HUES48 (cell line): ENCODE results near the gene DTNA.
"Not testable (repeated sequence)": the region's sequence is repeated elsewhere in the genome, so short reads cannot be mapped to it uniquely, and the experiment has no call there.

Experiments
- H3K27ac ChIP-seq: one replicate; pipeline ENCODE4 v1.7.0; 2013; ENCODE audit warnings: low read depth, low read length, inconsistent platforms
- H3K27me3 ChIP-seq: 2 replicates; pipeline ENCODE4 v1.6.1; 2013; ENCODE audit warnings: mild to moderate bottlenecking, low read length; ENCODE audit not compliant: control insufficient read depth, insufficient read depth
- H3K36me3 ChIP-seq: 2 replicates; pipeline ENCODE4 v1.6.1; 2013; ENCODE audit warnings: low read length; ENCODE audit not compliant: control insufficient read depth, insufficient read depth
- H3K4me1 ChIP-seq: 2 replicates; pipeline ENCODE4 v1.6.1; 2013; ENCODE audit warnings: mild to moderate bottlenecking, low read length; ENCODE audit not compliant: control insufficient read depth, insufficient read depth
- H3K4me3 ChIP-seq: 2 replicates; pipeline ENCODE4 v1.5.1; 2013; ENCODE audit warnings: mild to moderate bottlenecking, low read depth, low read length
- H3K9ac ChIP-seq: 2 replicates; pipeline ENCODE4 v1.6.1; 2013; ENCODE audit warnings: mild to moderate bottlenecking, low read depth, low read length, moderate library complexity
- H3K9me3 ChIP-seq: 2 replicates; pipeline ENCODE4 v1.6.1; 2013; ENCODE audit warnings: low read length; ENCODE audit not compliant: control insufficient read depth, insufficient read depth

DTNA gene

DNA sequence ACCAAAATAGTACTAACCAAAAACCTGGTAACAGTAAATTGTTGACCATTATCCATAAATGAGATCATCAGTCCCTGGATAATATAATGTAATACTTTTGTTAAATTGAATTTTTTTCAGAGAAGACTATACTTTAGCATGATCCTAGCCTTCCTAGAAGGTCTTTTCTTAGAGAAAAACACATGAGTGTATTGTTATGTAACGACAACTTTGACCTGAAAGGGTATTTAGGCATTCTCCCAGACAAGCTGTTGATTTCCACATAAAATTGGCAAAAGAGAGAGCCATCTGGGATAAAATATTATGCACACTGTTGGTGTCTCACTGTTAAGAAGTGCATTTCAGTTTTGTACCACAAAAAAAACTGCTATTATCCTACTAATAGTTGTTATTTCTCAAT, 211.1 kb downstream of the DTNA start:
- H3K36me3 ChIP-seq = no peaks in the 10 kb centered on the region
- no peaks in the 10 kb centered on the region for H3K9me3 ChIP-seq
- no peak overlapping the region for H3K27ac ChIP-seq
- H3K27me3 ChIP-seq = no peaks in the 10 kb centered on the region
- no peak overlapping the region for H3K9ac ChIP-seq
- H3K4me1 ChIP-seq = no peaks in the 10 kb centered on the region
- H3K4me3 ChIP-seq = no peak overlapping the region

DNA sequence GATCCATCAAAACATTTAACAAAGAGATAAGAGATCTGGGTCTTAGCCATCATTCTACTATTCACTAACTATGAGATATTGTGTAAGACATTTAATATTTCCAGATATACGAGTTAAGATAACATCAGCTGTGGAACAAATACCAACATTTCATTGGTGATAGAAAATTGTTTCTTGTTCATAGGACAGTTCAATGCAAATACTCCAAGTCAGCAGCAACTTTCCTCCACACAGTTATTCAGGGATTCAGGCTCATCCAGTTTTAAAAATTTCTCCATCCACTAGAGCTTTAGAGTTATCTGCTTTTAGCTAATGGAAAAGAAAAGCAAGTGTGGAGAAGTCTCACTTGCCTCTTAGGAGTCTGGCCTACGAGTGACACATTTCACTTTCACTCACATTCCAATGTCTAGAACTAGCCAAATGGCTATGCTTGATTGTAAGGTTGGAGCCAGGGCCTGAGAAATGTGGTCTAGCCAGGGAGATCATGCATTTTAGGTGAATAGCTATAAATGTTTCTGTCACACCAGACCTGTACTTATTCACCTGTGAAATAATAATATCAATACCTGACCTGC, 211.8 kb downstream of the DTNA start:
- Histone ChIP-seq H3K36me3 (no peaks in the 10 kb centered on the region), H3K27ac (no peak overlapping the region), H3K4me1 (no peaks in the 10 kb centered on the region), H3K9me3 (no peaks in the 10 kb centered on the region), H3K27me3 (no peaks in the 10 kb centered on the region), H3K9ac (no peak overlapping the region), H3K4me3 (no peak overlapping the region)

GRCh38 chr18:34922594-34922993, 212.5 kb downstream of the DTNA start:
- not testable (repeated sequence) for H3K4me1 ChIP-seq

DNA sequence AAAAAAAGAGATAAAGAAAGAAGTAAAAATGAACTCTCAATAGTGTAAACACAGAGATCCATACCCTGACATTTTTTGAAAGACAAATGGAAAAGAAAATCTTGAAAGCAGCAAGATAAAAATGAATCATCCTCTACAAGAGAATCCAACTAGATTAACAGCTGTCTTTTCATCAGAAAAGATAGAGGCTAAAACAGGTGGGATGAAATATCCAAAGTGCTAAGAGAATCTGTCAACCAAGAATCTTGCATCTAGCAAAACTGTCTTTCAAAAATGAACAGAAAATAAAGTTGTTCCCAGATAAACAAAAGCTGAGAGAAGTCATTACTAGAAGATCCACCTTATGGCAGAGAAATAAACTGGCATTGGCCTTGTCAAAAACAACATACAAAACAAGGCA, 213.8 kb downstream of the DTNA start:
- Histone ChIP-seq H3K9me3 (no peaks in the 10 kb centered on the region), H3K36me3 (no peaks in the 10 kb centered on the region), H3K9ac (no peak overlapping the region), H3K4me3 (no peak overlapping the region), H3K27ac (no peak overlapping the region), H3K27me3 (no peaks in the 10 kb centered on the region), H3K4me1 (no peaks in the 10 kb centered on the region)

More at GRCh38 chr18:34922594-34922993, 212.5 kb downstream of the DTNA start:
- H3K27me3 ChIP-seq, H3K9me3 ChIP-seq, H3K9ac ChIP-seq, H3K4me3 ChIP-seq, H3K36me3 ChIP-seq, H3K27ac ChIP-seq: not testable (repeated sequence)

GRCh38 chr18:34926683-34927082, 216.6 kb downstream of the DTNA start:
- Histone ChIP-seq H3K36me3 (no peaks in the 10 kb centered on the region), H3K4me3 (no peak overlapping the region), H3K9ac (no peak overlapping the region), H3K9me3 (no peaks in the 10 kb centered on the region), H3K27me3 (no peaks in the 10 kb centered on the region), H3K27ac (no peak overlapping the region), H3K4me1 (no peaks in the 10 kb centered on the region)

GRCh38 chr18:34928088-34928753, 218.1 kb downstream of the DTNA start:
- peaks cover 4% of the 10 kb centered on the region; the same call in 1 of the 2 replicates for H3K4me1 ChIP-seq
- H3K27me3 ChIP-seq = no peaks in the 10 kb centered on the region
- no peak overlapping the region for H3K9ac ChIP-seq
- no peak overlapping the region for H3K4me3 ChIP-seq
- no peaks in the 10 kb centered on the region for H3K36me3 ChIP-seq
- no peaks in the 10 kb centered on the region for H3K9me3 ChIP-seq
- H3K27ac ChIP-seq = peak overlapping the region; percentile 22

- H3K9ac ChIP-seq = no peak overlapping the region
- no peaks in the 10 kb centered on the region for H3K9me3 ChIP-seq
- no peaks in the 10 kb centered on the region for H3K36me3 ChIP-seq
- H3K4me1 ChIP-seq = peaks cover 4% of the 10 kb centered on the region; the same call in 1 of the 2 replicates
- no peak overlapping the region for H3K4me3 ChIP-seq
- no peak overlapping the region for H3K27ac ChIP-seq
- H3K27me3 ChIP-seq = no peaks in the 10 kb centered on the region
Measured at GRCh38 chr18:34928754-34929335, 218.7 kb downstream of the DTNA start.

- peaks cover 4% of the 10 kb centered on the region; the same call in 1 of the 2 replicates for H3K4me1 ChIP-seq
- no peaks in the 10 kb centered on the region for H3K36me3 ChIP-seq
- no peaks in the 10 kb centered on the region for H3K9me3 ChIP-seq
- H3K9ac ChIP-seq = no peak overlapping the region
- H3K4me3 ChIP-seq = no peak overlapping the region
- H3K27me3 ChIP-seq = no peaks in the 10 kb centered on the region
- H3K27ac ChIP-seq = no peak overlapping the region
Measured at GRCh38 chr18:34929336-34929780, 219.3 kb downstream of the DTNA start.

- H3K27me3 ChIP-seq = no peaks in the 10 kb centered on the region
- no peak overlapping the region for H3K4me3 ChIP-seq
- H3K4me1 ChIP-seq = peaks cover 4% of the 10 kb centered on the region; the same call in 1 of the 2 replicates
- no peaks in the 10 kb centered on the region for H3K9me3 ChIP-seq
- H3K36me3 ChIP-seq = no peaks in the 10 kb centered on the region
- H3K27ac ChIP-seq = no peak overlapping the region
- H3K9ac ChIP-seq = no peak overlapping the region
Measured at GRCh38 chr18:34932363-34932762, 222.3 kb downstream of the DTNA start.

DNA sequence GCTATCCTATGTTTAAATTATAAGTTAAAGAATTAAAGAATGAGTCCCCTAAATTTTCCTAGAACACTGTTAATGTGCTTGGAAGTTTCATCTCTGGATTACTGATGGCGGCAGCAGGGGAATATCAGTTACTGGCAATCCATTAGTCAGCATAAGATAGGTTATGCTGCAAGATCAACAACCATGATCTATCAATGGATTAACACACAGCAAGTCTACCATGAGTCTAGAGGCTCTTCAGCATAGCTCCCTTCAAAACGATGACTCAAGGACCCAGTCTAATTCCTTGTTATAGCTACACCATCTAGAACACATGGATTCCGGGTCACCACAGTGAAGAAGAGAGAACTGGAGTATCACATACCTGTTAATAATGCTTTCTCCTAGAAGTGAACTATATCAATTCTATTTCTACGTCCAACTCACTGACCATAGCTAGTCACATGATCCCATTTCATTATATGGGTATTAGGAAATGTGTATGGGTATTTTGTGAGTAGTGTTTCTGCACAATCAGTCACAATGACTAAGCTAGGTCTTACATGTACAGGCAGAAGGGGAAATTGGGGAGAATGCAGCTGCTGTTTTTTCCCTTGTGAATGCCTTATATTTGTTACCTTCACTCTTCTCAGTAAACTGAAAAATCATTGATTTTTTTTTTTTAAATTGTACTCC, 222.8 kb downstream of the DTNA start:
- Histone ChIP-seq H3K4me3 (no peak overlapping the region), H3K9ac (no peak overlapping the region), H3K9me3 (no peaks in the 10 kb centered on the region), H3K4me1 (peaks cover 4% of the 10 kb centered on the region; the same call in 1 of the 2 replicates), H3K27me3 (no peaks in the 10 kb centered on the region), H3K36me3 (no peaks in the 10 kb centered on the region), H3K27ac (no peak overlapping the region)
